BJ (cell line): ENCODE results near the gene TNRC18. TPM values are rescaled to one million over a fixed set of nuclear protein-coding genes. Genes with fewer than 3 reads are reported as not detected.
"Not testable (repeated sequence)": the region's sequence is repeated elsewhere in the genome, so short reads cannot be mapped to it uniquely, and the experiment has no call there.

Experiments used
- CTCF ChIA-PET: fragments of 350-600 bp; formaldehyde crosslinking; extraction: SDS; loops from one replicate; lab custom pipeline; 2021; ENCODE audit warnings: antibody characterized with exemption, inconsistent platforms; lab: Yijun Ruan, JAX
- POLR2A ChIA-PET: fragments of 300-600 bp; sonication (Branson Sonifier 250); formaldehyde crosslinking; extraction: SDS; loops from one replicate; lab custom pipeline; 2021; ENCODE audit warnings: antibody characterized with exemption; lab: Charles Lee
- DNase-seq: peaks from one replicate; pipeline ENCODE4 v3.0.0-alpha.2; 2011; ENCODE audit warnings: low read depth
- H3K27me3 ChIP-seq: 2 replicates; pipeline ENCODE4 v1.6.0; 2011; ENCODE audit warnings: low read length; ENCODE audit not compliant: control insufficient read depth, insufficient read depth
- H3K36me3 ChIP-seq: 2 replicates; pipeline ENCODE4 v1.5.1; 2011; ENCODE audit warnings: low read length; ENCODE audit not compliant: control insufficient read depth, insufficient read depth
- H3K4me3 ChIP-seq: 2 replicates; pipeline ENCODE4 v1.5.1; 2011; ENCODE audit warnings: low read depth, mild to moderate bottlenecking, control low read depth, low read length
- CTCF ChIP-seq: IDR thresholded peaks from 2 replicates; pipeline ENCODE4 v1.5.1; 2011; ENCODE audit warnings: low read depth, mild to moderate bottlenecking, control low read depth, inconsistent platforms, low read length, moderate library complexity; ENCODE audit not compliant: insufficient read depth
- polyA plus RNA-seq: library from polyadenylated mRNA; depleted of rRNA; stranded (reverse); fragments of >200 nt; gene quantifications from 2 replicates; pipeline ENCODE4 v1.2.3, GENCODE V29; 2011

TNRC18 gene
- polyA plus RNA-seq, 1 experiment, result 20.1 TPM

- Histone ChIP-seq H3K4me3 (no peak overlapping the region), H3K36me3 (peaks cover 58% of the 10 kb centered on the region), H3K27me3 (no peaks in the 10 kb centered on the region)
- TF ChIP-seq CTCF, result no peak
- ChIA-PET CTCF (interaction anchor here (0.6 kb wide), 1 partner anchor 11 kb away, joined by 3 read pairs; no protein-coding TSS in a partner anchor), POLR2A (interaction anchor here (0.5 kb wide), 1 partner anchor 63 kb away, joined by 16 read pairs; no protein-coding TSS in a partner anchor)
- DNase-seq, result no peak
Measured at GRCh38 chr7:5360451-5360850, 63.2 kb downstream of the TNRC18 start.

- H3K4me3 ChIP-seq, POLR2A ChIA-PET, H3K27me3 ChIP-seq, DNase-seq: not testable (repeated sequence)
- CTCF ChIA-PET, result interaction anchor here (0.6 kb wide), 1 partner anchor 12 kb away, joined by 3 read pairs; no protein-coding TSS in a partner anchor
- H3K36me3 ChIP-seq, result peaks cover 59% of the 10 kb centered on the region
Measured at GRCh38 chr7:5360021-5360420, 63.6 kb downstream of the TNRC18 start.

GRCh38 chr7:5359344-5359743 is 64.3 kb downstream of the TNRC18 start:
- Histone ChIP-seq H3K36me3 (peaks cover 59% of the 10 kb centered on the region), H3K27me3 (no peaks in the 10 kb centered on the region), H3K4me3 (no peak overlapping the region)
- CTCF ChIA-PET, result no interaction called here
- TF ChIP-seq CTCF, result no peak
- POLR2A ChIA-PET, result no interaction called here
- DNase-seq, result no peak

GRCh38 chr7:5357951-5358350 is 65.7 kb downstream of the TNRC18 start:
- Histone ChIP-seq H3K4me3 (no peak overlapping the region), H3K27me3 (no peaks in the 10 kb centered on the region), H3K36me3 (peaks cover 63% of the 10 kb centered on the region)
- ChIA-PET POLR2A (no interaction called here), CTCF (interaction anchor here (1.5 to 2.0 kb wide), 2 partner anchors 8 to 10 kb away, joined by 6 to 7 read pairs; no protein-coding TSS in a partner anchor)
- DNase-seq, result no peak
- TF ChIP-seq CTCF, result no peak

GRCh38 chr7:5356751-5357119 is 66.9 kb downstream of the TNRC18 start:
- DNase-seq, result no peak
- ChIA-PET CTCF (interaction anchor here (0.6 to 2.0 kb wide), 3 partner anchors 8 to 93 kb away, joined by 3 to 6 read pairs (median 3); no protein-coding TSS in a partner anchor), POLR2A (no interaction called here)
- Histone ChIP-seq H3K27me3 (no peaks in the 10 kb centered on the region), H3K4me3 (no peak overlapping the region), H3K36me3 (peaks cover 60% of the 10 kb centered on the region)
- TF ChIP-seq CTCF, result no peak
